ACC112 (cell line): ENCODE measurements around the gene LPP.

Experiments
- H2AFZ ChIP-seq: fragments of 200-600 bp; sonication (generic); one replicate; pipeline ENCODE4 v1.6.0; 2017; ENCODE audit warnings: antibody characterized with exemption, low read length; ENCODE audit not compliant: unreplicated experiment
- H3K27ac ChIP-seq: fragments of 200-600 bp; sonication (generic); 2 replicates; pipeline ENCODE4 v1.5.1; 2014; ENCODE audit warnings: low read depth, mild to moderate bottlenecking, antibody characterized with exemption, low read length, moderate library complexity
- H3K27me3 ChIP-seq: fragments of 200-600 bp; sonication (generic); 2 replicates; pipeline ENCODE4 v1.6.1; 2014; ENCODE audit warnings: mild to moderate bottlenecking, antibody characterized with exemption, low read length, moderate library complexity, mixed read lengths; ENCODE audit not compliant: insufficient read depth
- H3K36me3 ChIP-seq: fragments of 200-600 bp; sonication (generic); 2 replicates; pipeline ENCODE4 v1.6.1; 2016; ENCODE audit warnings: mild to moderate bottlenecking, antibody characterized with exemption, low read length, moderate library complexity, mixed read lengths; ENCODE audit not compliant: insufficient read depth
- H3K4me1 ChIP-seq: fragments of 200-600 bp; sonication (generic); one replicate; pipeline ENCODE4 v1.6.1; 2016; ENCODE audit warnings: low read length, mixed read lengths; ENCODE audit not compliant: insufficient read depth, unreplicated experiment, control insufficient read depth
- H3K4me3 ChIP-seq: fragments of 200-600 bp; sonication (generic); 2 replicates; pipeline ENCODE4 v1.5.1; 2014; ENCODE audit warnings: mild to moderate bottlenecking, low read depth, low read length
- H3K79me2 ChIP-seq: fragments of 200-600 bp; sonication (generic); one replicate; pipeline ENCODE4 v1.6.0; 2016; ENCODE audit warnings: low read length; ENCODE audit not compliant: control insufficient read depth, unreplicated experiment, insufficient read depth

LPP gene

DNA sequence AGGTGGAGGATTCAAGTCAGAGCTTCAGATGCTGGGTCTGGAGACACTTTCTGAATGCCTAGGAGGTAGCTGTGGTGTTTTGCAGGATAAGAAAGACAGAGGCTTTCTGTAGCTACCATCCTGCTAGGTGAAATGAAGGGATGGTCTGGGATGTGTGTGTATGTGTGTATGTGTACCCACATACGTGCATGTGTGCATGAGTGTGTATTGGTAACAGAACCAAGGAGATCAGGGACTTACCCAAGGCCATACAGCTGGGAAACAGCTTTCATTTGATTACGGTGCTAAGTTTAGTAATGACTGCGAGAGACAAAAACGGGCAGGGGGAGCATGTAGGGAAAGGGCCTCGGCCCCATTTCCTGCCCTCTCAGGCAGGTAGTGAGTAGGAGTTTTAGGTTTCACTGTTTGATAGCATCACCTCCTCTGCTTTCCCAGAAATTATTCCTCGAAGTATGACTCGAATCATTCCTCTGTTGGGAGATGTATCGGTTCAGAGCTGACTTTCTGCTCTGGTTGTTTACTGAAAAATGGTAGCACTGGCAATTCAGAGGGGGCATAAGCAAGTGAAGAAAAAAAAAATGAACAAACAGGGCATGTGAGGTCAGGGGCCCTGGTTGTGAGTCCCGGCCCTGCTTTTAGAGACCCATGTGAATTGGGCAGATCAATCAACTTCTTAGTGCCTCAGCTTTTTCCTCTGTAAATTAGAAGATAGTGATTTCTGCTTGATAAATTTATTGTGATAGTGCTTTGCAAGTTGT, 130.7 kb downstream of the LPP start:
- Histone ChIP-seq H3K36me3 (no peaks in the 10 kb centered on the region), H3K27ac (peak overlapping the region; percentile 92; the same call in 1 of the 2 replicates), H3K79me2 (peaks cover 36% of the 10 kb centered on the region), H2AFZ (no peak overlapping the region), H3K4me1 (peaks cover 42% of the 10 kb centered on the region), H3K4me3 (no peak overlapping the region), H3K27me3 (no peaks in the 10 kb centered on the region)

DNA sequence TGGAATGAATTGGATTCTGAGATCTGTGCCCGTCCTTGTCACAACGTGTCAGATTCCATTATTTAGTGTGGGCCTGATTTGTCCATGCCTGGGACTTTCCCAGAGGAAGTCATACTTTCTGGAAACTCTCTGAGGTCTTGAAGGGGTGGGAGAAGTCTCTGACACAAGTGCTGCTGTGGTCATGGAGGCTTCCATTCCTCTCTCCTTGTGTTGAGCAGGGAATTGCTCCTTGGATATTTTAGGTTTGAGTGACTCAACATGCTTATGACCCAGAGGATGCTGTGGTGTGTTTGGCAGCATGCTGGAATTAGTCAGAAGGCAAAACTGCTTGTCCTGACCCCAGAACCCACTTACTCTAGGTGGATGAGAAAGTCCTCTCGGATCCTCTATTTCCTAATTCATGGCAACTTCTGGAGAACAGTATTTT, 132.1 kb downstream of the LPP start:
- H3K4me3 ChIP-seq, result no peak overlapping the region
- H2AFZ ChIP-seq, result no peak overlapping the region
- peaks cover 35% of the 10 kb centered on the region for H3K79me2 ChIP-seq
- H3K4me1 ChIP-seq, result peaks cover 51% of the 10 kb centered on the region
- peak overlapping the region; percentile 92 for H3K27ac ChIP-seq
- peaks cover 6% of the 10 kb centered on the region; the same call in 1 of the 2 replicates for H3K36me3 ChIP-seq
- H3K27me3 ChIP-seq, result no peaks in the 10 kb centered on the region

DNA sequence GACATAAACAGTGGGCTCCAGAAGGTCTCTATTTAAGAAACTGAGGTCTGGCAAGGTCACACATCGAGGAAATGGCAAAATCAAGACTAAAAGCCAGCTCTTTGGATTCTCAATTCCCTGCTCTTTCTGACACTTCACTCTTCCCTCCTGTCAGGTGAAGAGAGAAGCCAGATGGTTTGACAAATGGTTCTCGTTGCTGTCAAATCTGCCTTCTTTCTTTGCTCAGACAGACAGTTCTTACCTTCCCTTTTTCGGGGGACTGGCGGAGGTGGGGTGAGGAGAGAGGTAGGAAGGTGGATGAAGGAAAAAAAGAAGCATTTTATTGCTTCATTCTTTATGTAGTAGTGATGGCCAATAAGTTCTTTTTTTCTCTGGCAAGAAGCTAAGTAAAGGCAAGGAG, 133.4 kb downstream of the LPP start:
- Histone ChIP-seq H3K27ac (peak overlapping the region; percentile 92), H3K4me1 (peaks cover 51% of the 10 kb centered on the region), H3K27me3 (no peaks in the 10 kb centered on the region), H3K4me3 (no peak overlapping the region), H3K36me3 (peaks cover 6% of the 10 kb centered on the region; the same call in 1 of the 2 replicates), H3K79me2 (peaks cover 37% of the 10 kb centered on the region), H2AFZ (no peak overlapping the region)

DNA sequence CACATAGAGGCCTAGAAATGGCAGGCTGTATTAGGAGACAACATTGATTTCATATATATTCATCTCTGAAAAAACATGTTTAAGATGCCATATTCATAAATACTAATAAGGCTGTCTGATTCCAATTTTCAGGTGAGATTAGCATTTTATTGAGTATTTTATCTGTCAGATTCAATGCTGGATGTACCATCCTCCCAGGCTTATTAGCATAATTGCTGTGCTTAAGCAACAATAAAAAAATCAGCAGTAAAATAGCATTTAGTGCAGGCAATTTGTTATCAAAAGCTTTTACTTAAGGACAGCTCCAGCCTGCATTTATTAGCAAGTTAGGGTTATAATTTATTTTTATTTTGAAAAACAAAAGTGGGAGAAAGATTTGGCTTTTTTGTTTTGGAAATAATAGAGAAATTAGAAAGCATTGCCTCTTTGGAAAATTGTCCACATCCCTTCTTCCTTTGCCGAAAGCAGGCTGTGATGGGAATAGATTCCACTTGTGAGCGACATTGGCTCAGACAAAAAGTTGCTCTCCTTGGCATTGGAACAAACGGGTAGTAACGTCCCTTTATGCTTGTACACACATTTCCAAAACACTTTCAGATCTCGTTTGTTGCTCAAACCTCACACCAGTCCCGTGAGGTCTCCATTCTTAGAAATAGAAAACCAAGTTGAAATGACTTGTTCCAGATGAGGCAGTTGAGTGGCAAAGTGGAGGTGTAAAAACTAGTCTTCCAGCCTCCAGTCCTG, 134.0 kb downstream of the LPP start:
- peaks cover 6% of the 10 kb centered on the region; the same call in 1 of the 2 replicates for H3K36me3 ChIP-seq
- H3K27ac ChIP-seq, result peak overlapping the region; percentile 92; the same call in 1 of the 2 replicates
- no peak overlapping the region for H2AFZ ChIP-seq
- H3K27me3 ChIP-seq, result no peaks in the 10 kb centered on the region
- peaks cover 41% of the 10 kb centered on the region for H3K79me2 ChIP-seq
- no peak overlapping the region for H3K4me3 ChIP-seq
- H3K4me1 ChIP-seq, result peaks cover 46% of the 10 kb centered on the region

DNA sequence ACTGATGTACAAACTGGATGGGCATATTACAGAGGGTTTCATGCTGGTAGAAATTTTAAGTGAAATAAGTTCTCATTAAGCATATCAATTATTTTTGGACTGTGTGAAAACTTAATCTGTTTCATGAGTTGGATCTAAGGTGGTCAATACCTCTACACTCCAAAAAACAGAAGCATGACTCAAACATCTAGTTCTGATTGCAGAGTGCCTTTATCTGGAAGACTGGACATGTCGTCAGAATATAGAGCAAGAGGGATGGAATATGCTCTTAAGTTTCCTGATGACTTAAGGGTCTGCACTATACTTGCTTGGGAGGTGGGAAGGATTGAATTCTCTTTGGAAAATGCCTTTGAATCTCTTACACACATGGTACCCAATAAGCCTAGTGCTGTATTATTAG, 138.3 kb downstream of the LPP start:
- Histone ChIP-seq H3K4me1 (peaks cover 58% of the 10 kb centered on the region), H3K27ac (no peak overlapping the region), H3K36me3 (peaks cover 6% of the 10 kb centered on the region; the same call in 1 of the 2 replicates), H3K27me3 (no peaks in the 10 kb centered on the region), H3K4me3 (no peak overlapping the region), H2AFZ (no peak overlapping the region), H3K79me2 (peaks cover 46% of the 10 kb centered on the region)

DNA sequence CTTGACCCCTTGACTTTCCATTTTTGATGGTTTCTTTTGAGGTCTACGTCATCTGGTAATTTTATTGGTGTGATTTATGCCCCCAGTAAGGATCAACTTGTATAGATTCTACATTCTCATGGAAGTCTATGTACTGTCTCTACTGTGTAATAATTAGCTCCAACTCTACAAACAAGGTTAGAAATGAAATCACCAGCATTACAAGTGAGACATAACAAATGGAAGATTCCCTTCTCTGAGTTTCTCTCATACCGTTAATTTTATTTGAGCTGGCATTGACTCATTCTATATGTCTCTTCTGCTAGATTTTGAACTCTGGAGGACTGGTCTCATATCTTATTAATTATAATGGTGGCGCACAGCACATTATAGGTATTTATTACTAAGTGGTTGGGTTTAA, 138.9 kb downstream of the LPP start:
- peaks cover 58% of the 10 kb centered on the region for H3K4me1 ChIP-seq
- H2AFZ ChIP-seq, result no peak overlapping the region
- H3K79me2 ChIP-seq, result peaks cover 41% of the 10 kb centered on the region
- H3K27ac ChIP-seq, result no peak overlapping the region
- H3K36me3 ChIP-seq, result peaks cover 6% of the 10 kb centered on the region; the same call in 1 of the 2 replicates
- H3K4me3 ChIP-seq, result no peak overlapping the region
- H3K27me3 ChIP-seq, result no peaks in the 10 kb centered on the region

DNA sequence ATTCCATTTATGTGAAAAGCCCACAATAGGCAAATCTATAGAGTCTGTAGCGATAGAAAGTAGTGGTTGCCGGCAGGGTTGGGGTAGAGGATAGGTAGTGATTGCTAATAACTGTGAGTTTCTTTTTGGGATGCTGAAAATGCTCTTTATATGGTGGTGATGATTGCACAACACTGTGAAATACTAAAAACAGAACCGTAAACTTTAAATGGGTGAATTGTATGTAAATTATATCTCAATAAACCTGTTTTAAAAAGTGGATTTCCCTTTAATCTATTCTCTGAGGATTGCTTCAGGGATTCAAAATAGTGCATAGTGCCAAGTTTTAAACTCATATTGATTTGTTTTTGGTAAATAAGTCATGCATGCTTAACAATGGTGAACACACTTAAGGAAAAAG, 140.2 kb downstream of the LPP start:
- H3K27ac ChIP-seq, result peak overlapping the region; percentile 91
- peaks cover 6% of the 10 kb centered on the region; the same call in 1 of the 2 replicates for H3K36me3 ChIP-seq
- H3K27me3 ChIP-seq, result no peaks in the 10 kb centered on the region
- H3K79me2 ChIP-seq, result peaks cover 47% of the 10 kb centered on the region
- peaks cover 71% of the 10 kb centered on the region for H3K4me1 ChIP-seq
- no peak overlapping the region for H2AFZ ChIP-seq
- H3K4me3 ChIP-seq, result peak overlapping the region; percentile 38; the same call in 1 of the 2 replicates

DNA sequence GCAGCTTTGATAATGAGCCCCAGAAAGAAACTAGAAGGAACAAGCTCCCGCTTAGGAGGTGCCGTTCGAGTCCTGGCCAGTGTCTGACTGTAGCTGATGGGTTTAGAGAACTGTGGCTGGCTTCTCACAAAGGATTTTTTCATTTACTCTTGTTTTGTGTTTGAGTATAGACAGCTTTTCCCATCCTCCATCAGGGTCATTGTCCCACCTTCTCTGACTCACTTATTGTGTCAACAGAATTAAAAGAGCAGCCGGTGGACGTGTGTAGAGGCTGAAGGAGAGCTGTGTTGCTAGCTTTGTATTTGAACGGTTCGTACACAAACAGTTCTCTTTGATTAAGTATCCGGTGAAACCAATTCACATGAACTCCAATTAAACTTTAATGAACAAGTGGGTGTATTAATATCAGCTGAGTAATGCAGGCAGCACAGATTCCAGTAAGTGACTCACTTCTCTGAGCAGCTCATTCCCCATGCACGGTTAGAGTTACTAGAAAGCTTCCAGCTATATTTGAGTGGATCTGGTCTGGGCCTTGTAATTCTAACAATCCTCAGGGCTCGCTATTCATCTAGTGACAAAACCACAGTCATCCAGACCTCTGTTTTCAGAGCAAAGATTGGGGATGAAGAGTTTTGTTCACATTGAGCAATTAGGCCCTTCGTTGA, 141.0 kb downstream of the LPP start:
- Histone ChIP-seq H3K27ac (peak overlapping the region; percentile 91), H3K79me2 (peaks cover 47% of the 10 kb centered on the region), H3K27me3 (no peaks in the 10 kb centered on the region), H3K36me3 (peaks cover 6% of the 10 kb centered on the region; the same call in 1 of the 2 replicates), H2AFZ (no peak overlapping the region), H3K4me1 (peaks cover 78% of the 10 kb centered on the region), H3K4me3 (peak overlapping the region; percentile 38)

DNA sequence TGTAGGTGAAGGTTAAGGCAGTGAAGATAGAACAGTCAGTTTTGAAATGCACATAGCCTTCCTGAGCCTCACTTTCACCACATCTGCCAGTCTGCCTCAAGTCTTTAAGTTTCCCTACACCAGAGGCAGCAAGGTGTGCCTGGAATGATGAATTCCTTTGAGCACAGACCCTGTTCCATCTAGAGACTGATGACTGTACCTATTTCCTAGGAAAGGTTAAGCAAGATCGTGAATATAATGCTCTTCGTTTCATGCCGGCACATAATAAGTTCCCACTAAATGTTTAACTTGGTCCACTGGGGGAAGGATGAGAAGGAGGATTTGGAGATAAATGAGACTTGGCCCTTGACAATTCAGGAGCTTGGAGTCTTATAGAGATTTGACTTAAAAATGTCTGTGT, 141.9 kb downstream of the LPP start:
- Histone ChIP-seq H3K79me2 (peaks cover 41% of the 10 kb centered on the region), H3K27me3 (no peaks in the 10 kb centered on the region), H3K4me3 (no peak overlapping the region), H3K27ac (peak overlapping the region; percentile 91), H3K4me1 (peaks cover 71% of the 10 kb centered on the region), H2AFZ (no peak overlapping the region), H3K36me3 (no peaks in the 10 kb centered on the region)

DNA sequence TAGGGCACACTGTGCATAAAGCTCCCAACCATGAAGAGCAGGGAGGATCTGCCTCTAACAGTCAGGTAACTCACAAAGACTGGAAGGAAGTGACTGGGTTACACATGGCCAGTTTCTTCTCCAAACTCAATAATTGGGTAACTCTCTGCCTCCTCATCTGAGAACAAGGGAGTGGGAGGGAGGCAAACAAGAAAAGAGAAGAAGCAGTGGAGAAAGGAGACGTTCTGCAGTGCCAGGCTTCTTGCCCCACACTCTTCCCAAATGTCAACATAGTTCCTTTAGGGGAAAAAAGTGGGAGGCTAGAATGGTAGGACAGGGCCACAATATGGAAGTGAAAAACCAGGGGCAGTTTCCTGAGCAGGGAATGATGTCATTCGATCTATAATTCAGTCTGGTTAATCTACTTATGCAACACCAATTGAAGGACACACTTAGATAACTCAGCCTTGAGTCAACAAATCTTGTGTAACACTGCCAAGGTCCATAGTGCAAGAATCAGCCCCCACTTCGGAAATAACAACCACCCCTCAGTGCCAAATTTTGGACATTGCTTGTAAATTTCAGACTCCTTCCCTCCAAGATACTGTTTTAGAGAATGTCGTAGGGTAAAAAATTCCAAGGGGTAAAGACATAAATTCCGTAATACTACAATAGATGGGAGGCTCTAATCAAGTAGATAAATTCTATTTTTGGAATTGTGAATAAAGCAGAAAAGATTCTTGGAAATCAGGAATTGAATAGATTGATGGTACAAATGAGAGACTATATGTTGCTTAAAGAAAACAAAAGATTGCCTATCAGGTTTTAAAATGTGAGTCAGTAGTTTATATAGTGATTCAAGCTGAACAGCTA, 143.0 kb downstream of the LPP start:
- Histone ChIP-seq H3K36me3 (no peaks in the 10 kb centered on the region), H3K27ac (peak overlapping the region; percentile 91), H3K79me2 (peaks cover 43% of the 10 kb centered on the region), H2AFZ (no peak overlapping the region), H3K4me1 (peaks cover 68% of the 10 kb centered on the region), H3K4me3 (peak overlapping the region; percentile 43), H3K27me3 (no peaks in the 10 kb centered on the region)
